ENCODE results near the gene GRM3.
"Not testable (repeated sequence)": the region's sequence is repeated elsewhere in the genome, so short reads cannot be mapped to it uniquely, and the experiment has no call there.

GRM3 gene

DNA sequence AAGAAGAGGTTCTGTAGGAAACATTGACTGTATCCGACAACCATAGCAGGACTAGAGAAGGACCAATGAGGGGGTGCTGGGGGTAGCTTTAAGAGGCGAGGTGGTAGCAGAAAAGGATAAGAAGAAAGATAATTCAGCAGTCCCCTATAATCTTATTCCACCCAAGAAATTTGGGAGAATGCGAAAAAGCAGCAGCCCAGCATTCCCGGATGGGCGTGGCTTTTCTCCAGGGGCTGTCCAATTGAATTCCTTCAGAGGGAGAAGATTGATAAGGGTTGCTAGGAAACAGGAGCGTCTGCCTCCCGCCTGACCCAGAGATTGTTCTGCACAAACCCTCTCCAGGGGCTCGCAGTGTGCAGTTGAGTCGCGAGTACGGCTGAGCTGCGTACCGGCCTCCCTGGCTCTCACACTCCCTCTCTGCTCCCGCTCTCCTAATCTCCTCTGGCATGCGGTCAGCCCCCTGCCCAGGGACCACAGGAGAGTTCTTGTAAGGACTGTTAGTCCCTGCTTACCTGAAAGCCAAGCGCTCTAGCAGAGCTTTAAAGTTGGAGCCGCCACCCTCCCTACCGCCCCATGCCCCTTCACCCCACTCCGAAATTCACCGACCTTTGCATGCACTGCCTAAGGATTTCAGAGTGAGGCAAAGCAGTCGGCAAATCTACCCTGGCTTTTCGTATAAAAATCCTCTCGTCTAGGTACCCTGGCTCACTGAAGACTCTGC is at the start of gene GRM3:
GRM3 (plus strand) TSS at position 349 of the 721 bp plus-strand sequence. CDS start 121,237 bp downstream, outside the sequence.
- DNase-seq (ENCODE audit: low spot score), result peak; percentile 19

DNA sequence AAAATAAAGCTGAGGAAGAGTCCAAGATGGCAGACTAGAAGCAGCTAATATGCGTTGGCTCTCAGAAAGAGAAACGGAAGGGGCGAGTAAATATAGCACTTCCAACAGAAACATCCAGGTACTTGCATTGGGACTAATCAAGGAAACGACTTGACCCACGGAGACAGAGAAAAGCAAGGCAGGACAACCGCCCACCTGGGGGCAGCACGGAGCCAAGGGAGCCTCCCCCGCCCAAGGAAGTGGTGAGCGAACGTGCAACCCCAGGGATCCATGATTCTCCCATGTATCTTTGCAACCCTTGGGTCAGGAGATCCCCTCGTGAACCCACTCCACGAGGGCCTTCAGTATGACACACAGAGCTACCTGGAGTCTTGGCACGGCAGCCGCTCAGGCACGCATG is 45.4 kb upstream of the GRM3 start:
- DNase-seq (ENCODE audit: low spot score), result no peak

DNA sequence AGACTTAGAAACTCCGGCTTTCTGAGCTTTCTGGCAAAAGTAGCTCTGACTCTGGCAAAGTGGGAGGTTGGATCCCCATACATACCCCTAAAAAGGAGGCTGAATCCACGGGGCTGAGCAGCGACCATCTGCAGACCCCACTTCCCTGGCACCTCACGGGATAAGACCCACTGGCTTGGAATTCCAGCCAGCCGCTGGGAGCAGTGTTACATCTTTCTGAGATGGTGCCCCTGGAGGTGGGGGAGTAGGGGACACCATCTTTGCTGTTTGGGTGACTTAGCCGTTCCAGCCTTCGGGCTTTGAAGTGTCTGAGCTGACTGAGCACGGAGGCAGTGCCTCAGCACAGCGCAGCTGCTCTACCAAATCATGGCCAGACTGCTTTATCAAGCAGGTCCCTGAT is 45.0 kb upstream of the GRM3 start:
- no peak for DNase-seq (ENCODE audit: low spot score)

DNA sequence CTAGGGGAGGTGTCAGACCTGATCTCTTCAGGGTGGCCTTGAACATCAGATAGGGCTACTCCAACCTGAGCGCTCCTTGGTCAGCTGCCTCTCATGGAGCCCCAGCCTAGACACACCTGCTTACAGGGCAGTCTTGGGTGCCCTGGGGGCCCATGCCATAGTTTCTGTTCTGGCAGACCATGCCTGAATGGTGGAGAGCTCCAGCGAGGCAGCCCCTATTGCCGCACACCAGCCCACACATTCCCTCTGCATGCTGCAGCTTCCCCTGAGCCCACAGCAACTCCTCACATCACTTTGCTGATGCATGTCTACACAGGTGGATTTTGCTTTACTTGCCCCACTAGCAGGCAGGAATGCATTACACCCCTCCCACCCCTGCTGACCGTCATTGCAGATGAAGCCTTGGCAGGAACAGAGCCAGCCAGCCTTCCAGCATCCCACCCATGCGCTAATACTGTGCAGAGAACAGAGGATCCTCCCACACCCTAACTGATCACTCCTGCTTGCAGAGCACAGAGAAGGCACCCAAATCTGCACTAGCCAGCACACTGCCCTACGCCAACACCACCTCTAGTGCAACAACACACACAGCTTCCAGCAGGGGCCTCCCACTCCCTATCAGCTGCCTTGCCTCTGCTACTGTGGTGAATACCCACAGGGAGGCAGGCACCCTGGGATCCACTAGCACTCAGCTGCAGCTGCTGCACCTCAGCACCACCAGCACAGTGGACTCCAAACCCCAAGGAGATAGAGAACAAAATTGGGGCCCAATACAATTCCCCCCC is 43.0 kb upstream of the GRM3 start:
- DNase-seq (ENCODE audit: low spot score), result no peak

DNA sequence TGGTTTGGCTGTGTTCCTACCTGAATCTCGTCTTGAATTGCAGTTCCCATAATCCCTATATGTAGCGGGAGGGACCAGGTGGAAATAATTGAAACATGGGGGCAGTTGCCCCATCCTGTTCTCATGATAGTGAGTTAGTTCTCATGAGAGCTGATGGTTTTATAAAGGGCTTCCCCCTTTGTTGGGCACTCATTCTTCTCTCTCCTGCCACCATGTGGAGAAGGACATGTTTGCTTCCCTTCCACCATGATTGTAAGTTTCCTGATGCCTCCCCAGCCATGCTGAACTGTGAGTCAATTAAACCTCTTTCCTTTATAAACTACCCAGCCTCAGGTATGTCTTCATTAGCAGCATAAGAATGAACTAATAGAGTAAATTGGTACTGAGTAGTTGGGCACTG is 28.0 kb upstream of the GRM3 start:
- DNase-seq (ENCODE audit: low spot score), result not testable (repeated sequence)

DNA sequence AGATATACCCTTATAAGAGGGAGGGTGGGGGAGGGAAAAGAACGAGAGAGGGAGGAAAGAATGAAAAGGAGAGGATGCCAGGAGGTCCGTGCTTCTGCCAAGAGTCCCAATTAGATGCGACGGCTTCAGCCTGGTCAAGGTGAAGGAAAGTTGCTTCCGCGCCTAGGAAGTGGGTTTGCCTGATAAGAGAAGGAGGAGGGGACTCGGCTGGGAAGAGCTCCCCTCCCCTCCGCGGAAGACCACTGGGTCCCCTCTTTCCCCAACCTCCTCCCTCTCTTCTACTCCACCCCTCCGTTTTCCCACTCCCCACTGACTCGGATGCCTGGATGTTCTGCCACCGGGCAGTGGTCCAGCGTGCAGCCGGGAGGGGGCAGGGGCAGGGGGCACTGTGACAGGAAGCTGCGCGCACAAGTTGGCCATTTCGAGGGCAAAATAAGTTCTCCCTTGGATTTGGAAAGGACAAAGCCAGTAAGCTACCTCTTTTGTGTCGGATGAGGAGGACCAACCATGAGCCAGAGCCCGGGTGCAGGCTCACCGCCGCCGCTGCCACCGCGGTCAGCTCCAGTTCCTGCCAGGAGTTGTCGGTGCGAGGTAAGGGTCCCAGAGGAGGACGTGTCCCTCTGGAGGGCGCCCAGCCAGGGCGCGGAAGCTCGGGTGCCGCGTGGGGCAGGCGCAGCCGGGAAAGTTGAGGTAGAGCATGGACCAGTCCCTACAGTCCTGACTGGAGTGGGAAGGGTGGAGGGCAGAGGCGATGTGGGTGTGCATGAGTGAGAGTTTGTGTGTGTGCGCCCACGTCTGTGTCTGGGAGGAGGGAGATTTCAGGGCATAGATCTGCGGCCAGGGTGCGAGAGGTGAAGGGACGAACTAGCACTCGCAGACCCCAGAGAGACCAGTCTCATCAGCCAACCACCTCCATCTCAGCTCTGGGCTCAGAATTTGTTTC is 844 bp downstream of the GRM3 start:
- DNase-seq (ENCODE audit: low spot score), result peak; percentile 9

DNA sequence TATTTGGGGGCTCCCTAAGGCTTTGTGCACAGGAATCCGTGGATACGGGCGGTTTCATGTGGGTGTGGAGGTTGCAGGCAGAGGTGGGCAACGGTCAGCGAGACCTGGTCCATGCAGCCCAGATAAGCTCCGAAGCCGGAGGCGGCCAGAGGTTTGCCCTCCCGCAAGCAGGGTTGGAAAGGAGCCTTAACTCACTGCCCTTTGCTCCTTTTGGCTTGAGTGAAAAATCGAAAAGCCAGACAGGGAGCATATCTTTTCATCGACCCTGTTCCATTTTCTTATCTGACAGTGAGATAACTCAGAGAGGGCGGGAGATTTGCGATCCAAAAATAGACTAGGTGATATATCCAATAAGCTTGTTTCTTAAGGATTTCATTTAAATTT is 1.5 kb downstream of the GRM3 start:
- DNase-seq (ENCODE audit: low spot score), result peak; percentile 8

DNA sequence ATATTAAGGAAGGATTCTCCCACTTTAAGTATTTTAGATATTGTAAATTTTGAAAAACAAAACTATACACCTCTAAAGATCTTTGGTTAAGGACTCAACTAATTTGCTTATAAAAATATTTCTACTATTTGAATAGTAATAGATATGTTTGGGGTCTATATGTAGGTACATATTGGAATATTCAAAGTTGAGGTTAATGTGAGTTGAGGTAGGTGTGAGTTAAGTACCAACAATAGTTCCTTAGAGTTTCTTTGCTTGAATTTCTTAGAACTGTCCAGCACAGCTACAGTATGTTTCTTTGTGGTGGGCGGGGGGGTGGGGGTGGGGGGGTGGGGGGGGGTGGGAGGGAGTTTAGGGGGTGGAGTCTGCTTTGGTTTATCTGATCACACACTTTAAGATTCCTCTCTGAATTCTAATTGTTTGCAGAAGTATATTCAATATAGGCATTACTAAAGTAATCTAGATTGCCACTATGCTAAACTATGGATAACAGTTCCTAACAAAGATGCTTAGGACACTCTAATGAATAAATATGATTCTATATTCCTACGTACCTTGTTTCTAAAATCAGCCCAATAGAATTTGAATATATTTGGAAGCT is 2.1 kb downstream of the GRM3 start:
- DNase-seq (ENCODE audit: low spot score), result no peak

DNA sequence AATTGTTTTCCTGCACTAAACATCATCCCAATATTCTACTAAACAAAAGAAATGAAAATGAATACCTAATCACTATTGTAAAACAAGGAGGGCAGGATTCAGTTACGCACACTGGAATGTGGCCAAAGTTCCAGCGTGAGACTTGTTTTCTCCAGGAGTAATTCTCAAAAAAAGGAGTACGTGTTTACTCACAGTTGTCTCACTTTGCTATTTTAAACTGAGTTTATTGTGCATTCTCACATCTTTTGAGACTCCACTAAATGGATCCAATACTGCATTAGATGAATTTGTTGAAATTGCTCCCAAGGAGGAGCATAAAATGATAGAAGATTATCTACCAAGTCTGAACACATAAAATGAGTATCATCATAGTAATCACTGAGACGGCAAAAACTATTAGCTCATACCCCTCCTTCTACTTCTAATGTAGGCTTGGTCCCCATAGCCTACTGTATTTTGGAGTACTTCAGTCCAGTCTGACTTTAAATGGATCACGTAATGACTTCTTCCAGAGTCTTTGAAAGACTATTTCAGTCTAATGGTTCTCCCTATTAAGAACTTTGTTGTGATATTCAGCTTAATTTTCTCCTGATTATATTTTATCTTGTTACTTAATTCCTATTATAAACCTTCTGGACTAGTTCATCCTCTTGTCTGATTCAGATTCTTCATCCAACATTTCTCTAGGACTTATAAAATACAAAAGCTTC is 3.8 kb downstream of the GRM3 start:
- no peak for DNase-seq (ENCODE audit: low spot score)

DNA sequence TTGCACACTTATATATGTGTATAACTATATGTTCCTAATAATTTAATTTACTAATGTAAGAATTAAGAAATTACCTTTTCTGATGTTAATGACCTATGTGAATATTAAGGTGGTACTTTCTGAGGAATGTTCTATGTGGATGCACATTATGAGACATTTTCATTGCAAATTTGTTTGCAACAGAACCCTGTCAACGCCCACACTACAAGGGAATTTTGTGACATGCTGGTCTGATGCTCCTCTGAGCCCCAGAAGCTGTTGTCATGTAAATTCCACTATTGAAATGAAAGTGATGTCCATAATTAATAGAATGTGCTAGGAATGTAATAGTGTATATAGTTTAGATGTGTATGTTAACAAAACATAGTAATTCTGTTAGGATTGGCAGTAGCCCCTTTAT is 4.5 kb downstream of the GRM3 start:
- no peak for DNase-seq (ENCODE audit: low spot score)

DNA sequence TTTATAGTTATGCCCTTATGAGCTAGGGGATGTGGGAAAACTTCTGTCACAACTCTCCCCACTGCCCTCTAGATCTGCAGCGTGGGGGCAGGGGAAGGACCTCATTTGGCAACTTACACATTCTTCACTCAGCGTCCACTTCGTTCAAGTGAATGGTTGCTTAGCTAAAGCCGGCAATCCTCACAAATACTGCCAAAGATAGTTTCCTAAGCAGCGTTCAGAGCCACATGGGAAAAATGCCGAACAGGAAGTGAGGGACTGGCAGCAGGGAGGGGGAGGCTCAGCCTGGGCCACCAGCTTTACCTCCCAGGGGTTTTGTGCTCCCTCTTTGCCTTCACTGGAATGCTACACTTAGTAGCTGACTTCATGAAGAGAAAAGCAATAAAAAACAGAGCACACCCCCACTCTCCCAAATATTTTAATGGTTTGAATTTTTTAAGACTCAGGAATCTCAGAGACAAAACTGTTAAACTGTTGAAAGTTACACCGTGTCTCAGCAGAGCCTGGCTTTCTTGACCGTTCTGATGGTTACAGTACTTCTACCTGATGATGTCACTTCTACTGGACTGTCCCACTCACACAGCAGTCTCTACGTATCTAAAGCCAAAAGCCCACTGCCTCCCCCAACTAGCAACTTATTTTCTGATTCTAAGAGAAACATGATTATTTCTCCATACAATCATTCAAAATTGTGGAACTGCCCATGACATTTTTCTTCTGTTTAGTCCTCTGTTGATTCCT is 10.4 kb downstream of the GRM3 start:
- no peak for DNase-seq (ENCODE audit: low spot score)

DNA sequence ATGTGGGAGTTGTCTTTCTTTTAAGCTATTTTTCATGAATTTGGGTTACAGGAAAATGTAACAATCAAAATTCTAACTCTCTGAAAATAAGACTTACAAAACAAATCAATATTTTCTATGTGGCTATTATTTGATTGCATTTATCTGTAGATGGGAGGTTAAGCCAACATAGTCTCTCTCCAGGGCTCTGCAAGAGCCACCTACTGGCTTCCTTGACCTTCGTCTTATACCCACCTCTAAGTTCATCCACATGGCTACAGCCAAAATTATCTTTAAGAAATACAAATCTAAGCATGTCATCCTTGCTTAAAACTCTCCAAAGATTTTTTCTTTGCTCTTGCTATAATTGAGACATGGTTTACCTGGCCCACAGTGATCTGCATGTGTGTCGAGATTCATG is 14.2 kb downstream of the GRM3 start:
- DNase-seq (ENCODE audit: low spot score), result no peak

DNA sequence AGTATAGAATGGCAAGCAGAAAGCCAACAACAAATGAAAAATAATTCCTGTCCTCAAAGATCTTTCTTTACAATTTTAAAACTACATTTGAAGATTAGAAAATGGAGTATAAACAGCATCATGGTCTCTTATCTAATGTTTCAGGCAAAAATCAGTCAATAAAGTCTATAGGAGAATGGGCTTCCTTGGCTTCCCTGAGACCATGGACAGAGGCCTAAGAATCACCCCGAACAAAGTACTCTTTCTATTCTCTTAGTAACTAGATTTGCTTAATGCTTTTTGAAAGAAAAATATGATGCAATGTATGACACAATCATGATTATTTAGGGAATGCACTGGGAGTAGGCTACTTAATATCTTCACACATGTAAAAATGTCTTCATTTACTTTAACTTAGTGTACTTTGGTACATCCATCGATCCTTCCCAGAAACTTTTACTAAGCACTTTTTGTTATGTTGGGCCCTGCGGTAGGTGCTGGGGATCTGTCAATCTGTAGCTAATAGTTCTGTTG is 17.3 kb downstream of the GRM3 start:
- no peak for DNase-seq (ENCODE audit: low spot score)

DNA sequence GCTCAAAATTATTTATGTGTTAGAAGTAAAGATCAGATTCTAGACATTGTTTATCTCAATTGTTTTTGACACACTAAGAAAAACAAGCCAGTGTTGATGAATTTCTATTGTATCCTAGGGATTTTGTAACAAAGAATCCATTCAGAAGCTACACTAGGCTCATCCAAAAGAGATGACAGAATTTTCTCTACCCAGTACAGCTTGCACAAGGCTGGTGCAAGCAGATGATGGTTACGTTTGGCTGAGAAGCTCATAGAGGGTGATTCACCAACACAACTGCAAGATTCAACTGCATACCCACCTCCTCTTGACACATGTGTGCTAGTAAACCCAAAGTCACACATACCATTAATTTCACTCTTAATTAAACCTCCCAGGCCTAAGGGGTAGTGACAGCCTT is 20.8 kb downstream of the GRM3 start:
- DNase-seq (ENCODE audit: low spot score), result no peak

DNA sequence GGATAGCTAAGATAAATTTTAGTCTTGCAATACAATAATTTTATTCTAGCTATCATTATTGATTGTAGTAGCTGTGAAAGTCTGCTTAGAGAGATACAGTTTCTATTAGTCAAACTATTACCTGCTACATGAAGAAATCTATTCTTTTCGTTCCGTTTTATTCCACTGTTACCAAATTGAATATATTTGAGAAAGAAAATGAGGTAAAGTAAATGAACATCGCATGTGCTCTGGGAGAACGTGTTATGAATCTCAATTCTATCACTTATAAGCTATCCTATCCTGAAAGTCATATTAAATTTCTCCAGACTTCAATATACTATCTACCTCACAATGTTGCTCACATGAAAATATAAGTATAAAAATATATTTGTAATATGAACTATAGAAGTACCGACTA is 21.3 kb downstream of the GRM3 start:
- no peak for DNase-seq (ENCODE audit: low spot score)

DNA sequence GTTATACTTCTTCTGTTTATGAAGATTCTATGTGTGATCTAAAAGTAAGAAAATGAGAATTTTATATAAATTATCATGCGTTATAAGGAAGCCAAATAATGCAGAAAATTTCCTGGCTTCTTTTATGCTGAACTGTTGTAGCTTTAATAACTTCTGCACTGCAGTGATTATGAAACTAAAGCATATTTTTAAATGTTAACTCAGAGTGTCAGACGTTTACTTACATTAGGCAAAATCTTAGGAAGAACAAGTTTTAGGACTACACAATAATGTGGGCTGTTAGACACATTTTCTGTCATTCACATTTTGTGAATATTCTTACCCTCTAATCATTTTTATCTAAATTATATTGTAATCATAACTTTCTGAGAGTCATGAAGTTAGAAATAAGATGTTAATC is 22.0 kb downstream of the GRM3 start:
- no peak for DNase-seq (ENCODE audit: low spot score)

DNA sequence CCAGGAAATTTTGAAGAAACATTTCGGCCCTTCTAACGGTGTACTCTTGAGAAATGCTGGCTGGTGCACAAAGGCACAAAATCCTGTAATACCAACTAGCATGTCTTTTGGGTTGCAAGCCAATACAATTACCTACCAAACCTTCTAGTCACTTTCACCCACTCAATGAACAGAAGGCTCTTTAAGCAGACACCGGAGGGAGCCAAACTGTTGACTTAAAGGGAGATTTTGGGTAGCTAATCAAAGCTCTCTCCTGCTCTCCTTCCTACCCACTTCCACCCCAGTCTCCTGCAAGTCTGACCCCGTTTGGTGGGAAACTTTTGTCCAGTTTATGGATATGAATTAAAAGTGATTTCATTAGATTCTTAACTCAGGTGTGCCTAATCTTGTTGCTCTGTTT is 24.0 kb downstream of the GRM3 start:
- no peak for DNase-seq (ENCODE audit: low spot score)

DNA sequence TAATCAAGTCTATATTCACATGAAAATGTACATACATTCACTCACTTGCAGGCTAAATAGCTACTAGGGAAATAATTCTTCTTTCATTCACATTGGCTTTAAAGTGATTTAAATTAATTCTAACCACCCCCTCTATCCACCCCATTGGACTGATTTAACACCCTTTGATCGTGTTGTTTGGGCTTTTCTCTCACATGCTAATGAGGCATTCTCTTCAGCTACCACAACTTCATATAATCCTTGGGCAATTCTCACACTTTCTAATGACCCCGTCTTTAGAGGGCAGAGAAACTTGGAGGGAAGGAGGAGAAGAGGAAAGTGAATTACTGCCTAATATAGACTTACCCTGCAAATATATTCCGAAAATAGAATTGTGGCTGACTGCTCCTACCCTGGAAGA is 24.6 kb downstream of the GRM3 start:
- DNase-seq (ENCODE audit: low spot score), result no peak

DNA sequence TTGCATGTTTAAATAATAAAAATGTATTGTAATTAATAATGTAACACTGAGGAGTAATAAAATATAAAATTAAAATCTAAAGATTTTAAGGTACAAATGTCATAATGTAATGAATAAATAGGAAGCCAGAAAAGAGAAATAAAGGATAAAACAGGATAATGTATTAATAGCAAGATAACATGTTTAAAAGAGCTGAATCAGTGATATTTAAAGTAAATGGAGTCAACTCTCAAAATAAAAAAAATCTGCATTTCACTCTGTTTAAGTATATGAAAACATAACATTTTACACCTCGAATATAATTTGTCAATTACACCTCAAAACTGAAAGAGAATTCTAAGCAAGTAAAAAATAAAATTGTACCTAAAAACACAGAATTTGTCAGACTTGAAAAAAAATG is 44.1 kb downstream of the GRM3 start:
- DNase-seq (ENCODE audit: low spot score), result no peak

DNA sequence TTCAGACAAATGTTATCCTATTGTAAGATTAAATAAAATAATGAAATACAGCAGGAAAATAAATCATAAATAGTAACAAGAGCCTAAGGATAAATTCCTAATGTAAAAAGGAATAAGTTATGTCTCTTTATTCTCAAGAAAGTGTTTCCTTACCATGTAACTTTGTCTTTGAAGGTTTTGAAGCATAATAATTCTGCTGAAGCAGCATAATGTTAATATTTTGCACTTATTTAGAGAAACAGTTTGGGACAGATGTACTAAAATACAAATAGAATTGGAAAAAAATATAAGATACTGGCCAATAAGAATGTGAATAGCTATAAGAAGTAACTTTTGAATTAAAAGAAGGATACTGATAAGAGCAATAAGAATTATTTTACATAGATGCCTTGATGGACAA is 45.7 kb downstream of the GRM3 start:
- no peak for DNase-seq (ENCODE audit: low spot score)

DNA sequence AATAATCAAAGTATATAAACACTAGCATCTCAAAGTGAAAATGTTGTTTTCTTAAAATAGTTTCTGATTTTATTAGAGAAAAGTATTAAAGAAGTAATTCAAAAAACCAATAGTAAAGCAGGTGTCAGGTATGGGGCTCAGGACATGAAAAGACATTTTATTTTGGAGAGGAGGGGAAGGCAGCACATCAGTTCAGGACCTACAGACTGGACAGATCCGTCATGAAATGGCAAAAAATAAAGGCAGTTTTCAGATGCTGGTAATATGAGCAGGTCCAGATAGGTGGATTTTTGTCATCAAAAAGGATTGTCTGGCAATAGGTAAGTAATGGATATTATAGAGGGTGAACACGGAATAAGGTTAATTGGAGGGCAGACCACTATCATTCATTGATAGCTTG is 49.0 kb downstream of the GRM3 start:
- no peak for DNase-seq (ENCODE audit: low spot score)

Data from AG20443 (cell line).